BE2C (cell line): Measurements from ENCODE around the gene PTOV1.
A peak's percentile ranks its signal among the peaks of the same experiment; 100 is the strongest.

Experiments used
- DNase-seq: peaks from one replicate; pipeline ENCODE4 v3.0.0-alpha.2; 2020
- H3K27me3 ChIP-seq: fragments of 250-450 bp; sonication (Bioruptor Pico); 2 replicates; pipeline ENCODE4 v1.5.1; 2020; ENCODE audit warnings: mild to moderate bottlenecking
- H3K36me3 ChIP-seq: fragments of 250-450 bp; sonication (Bioruptor Pico); 2 replicates; pipeline ENCODE4 v1.5.1; 2020; ENCODE audit warnings: mild to moderate bottlenecking
- H3K4me1 ChIP-seq: fragments of 250-450 bp; sonication (Bioruptor Pico); 2 replicates; pipeline ENCODE4 v1.5.1; 2020
- H3K4me3 ChIP-seq: 2 replicates; pipeline ENCODE4 v1.5.1; 2011; ENCODE audit warnings: low read depth, low read length
- H3K9me3 ChIP-seq: fragments of 250-450 bp; sonication (Bioruptor Pico); 2 replicates; pipeline ENCODE4 v1.5.1; 2020
- CTCF ChIP-seq: IDR thresholded peaks from 2 replicates; pipeline ENCODE4 v1.5.1; 2012; ENCODE audit warnings: mild to moderate bottlenecking, low read depth, low read length

The PTOV1 gene

DNA sequence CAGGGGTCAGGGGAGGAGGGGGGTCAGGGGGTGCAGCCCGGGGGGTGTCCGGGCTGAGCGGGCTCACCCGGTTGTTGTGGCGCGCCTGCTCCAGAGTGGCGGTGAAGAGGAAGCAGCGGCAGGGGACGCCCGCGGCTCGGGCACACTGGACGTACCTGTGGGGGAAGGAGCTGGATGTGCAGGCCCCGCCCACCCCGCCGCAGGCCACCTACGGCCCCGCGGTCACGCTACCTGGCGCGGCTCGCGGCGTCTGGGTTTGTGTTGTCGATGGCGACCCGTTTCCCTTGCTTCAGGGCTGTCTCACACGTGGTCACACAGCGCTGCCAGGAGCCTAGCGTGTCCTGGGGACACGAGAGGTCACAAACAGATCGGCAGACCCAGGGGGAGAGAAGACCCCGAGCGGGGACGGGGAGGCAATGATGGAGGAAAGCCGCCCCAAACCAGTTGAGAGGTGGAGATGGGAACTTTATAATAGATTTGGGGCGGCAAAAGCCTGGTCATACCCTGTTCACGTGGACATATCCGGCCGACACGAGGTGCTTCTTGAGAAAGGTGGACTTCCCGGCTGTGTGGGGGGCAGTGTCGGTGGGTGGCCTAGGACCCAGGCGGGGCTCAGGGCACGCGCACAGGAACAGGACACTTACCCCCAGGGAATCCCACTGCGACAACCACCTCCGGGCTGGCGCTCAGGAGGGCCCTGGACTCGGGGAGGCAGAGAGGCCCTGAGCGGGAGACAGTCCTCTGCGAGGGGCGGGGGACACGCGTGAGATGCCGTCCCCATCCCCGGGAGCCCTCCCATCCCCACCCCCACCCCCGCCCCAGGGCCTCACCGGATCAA is 10.8 kb downstream of the PTOV1 start:
- no peak for TF ChIP-seq CTCF
- DNase-seq: no peak
- no peak overlapping the region for H3K4me3 ChIP-seq
- H3K36me3 ChIP-seq: peaks cover 85% of the 10 kb centered on the region
- H3K27me3 ChIP-seq: no peaks in the 10 kb centered on the region
- H3K9me3 ChIP-seq: no peaks in the 10 kb centered on the region; the same call in 1 of the 2 replicates
- peaks cover 25% of the 10 kb centered on the region for H3K4me1 ChIP-seq

DNA sequence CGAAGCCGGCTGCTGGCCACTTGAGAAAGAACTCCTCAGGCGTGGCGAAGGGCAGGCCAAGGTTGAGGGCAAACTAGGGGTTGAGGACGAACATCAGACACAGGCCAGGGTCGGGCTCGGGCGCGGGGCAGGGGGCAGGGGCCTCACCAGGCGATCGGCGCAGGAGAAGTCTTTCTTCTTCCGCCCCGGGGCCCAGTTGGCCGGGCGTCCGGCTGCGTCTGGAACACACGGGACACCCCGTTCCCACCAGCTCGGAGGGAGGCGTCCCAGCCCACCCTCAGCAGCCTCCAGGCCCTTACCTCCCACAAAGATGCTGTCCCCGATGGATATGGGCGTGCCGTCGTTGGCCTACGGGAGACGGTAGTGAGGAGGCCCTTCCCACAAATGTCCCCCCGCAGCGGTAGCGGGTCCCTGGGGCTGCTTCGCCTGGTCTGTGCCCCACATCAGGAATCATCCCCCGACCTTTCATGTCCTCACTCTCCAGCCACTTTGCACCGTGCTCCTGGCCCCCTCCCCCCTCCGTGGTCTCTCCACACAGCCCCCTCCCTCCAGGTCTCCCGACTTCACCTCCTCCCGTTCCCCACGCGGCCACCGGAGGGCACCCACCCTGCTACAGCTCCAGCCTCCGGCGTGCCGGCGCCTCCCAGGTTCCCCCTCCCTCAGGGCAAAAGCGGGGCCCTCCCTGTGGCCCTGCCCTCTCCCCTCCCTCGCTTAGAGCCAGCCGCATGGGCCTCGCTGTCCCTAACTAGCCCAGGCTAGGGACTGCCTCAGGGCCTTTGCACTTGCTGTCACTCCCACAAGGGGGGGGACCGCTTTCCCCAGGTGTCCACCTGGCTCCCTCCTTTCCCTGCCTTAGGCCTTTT is 11.7 kb downstream of the PTOV1 start:
- Histone ChIP-seq H3K36me3 (peaks cover 76% of the 10 kb centered on the region), H3K4me3 (no peak overlapping the region), H3K9me3 (no peaks in the 10 kb centered on the region; the same call in 1 of the 2 replicates), H3K4me1 (peaks cover 25% of the 10 kb centered on the region), H3K27me3 (no peaks in the 10 kb centered on the region)
- peak; percentile 38 for TF ChIP-seq CTCF
- peak; percentile 72 for DNase-seq

- H3K9me3 ChIP-seq: no peaks in the 10 kb centered on the region; the same call in 1 of the 2 replicates
- H3K36me3 ChIP-seq: peaks cover 69% of the 10 kb centered on the region
- H3K4me1 ChIP-seq: peaks cover 25% of the 10 kb centered on the region
- no peak for DNase-seq
- H3K4me3 ChIP-seq: no peak overlapping the region
- TF ChIP-seq CTCF: no peak
- no peaks in the 10 kb centered on the region for H3K27me3 ChIP-seq
Observed at GRCh38 chr19:49863254-49863934, 12.4 kb downstream of the PTOV1 start.

GRCh38 chr19:49863935-49864320 is 13.0 kb downstream of the PTOV1 start:
- no peak for DNase-seq
- H3K4me1 ChIP-seq: peaks cover 29% of the 10 kb centered on the region
- no peak overlapping the region for H3K4me3 ChIP-seq
- no peaks in the 10 kb centered on the region for H3K27me3 ChIP-seq
- peaks cover 63% of the 10 kb centered on the region for H3K36me3 ChIP-seq
- no peaks in the 10 kb centered on the region; the same call in 1 of the 2 replicates for H3K9me3 ChIP-seq
- no peak for TF ChIP-seq CTCF

- Histone ChIP-seq H3K27me3 (no peaks in the 10 kb centered on the region), H3K4me1 (peaks cover 31% of the 10 kb centered on the region), H3K36me3 (peaks cover 54% of the 10 kb centered on the region), H3K9me3 (no peaks in the 10 kb centered on the region; the same call in 1 of the 2 replicates), H3K4me3 (no peak overlapping the region)
- no peak for TF ChIP-seq CTCF
- no peak for DNase-seq
Observed at GRCh38 chr19:49864890-49865289, 13.9 kb downstream of the PTOV1 start.
